RKO (cell line): ENCODE measurements around the gene BATF3.
"Not testable (repeated sequence)": the region's sequence is repeated elsewhere in the genome, so short reads cannot be mapped to it uniquely, and the experiment has no call there.

Experiments
- DNase-seq: peaks from one replicate; pipeline ENCODE4 v3.0.0-alpha.2; 2016; ENCODE audit warnings: low spot score

The BATF3 gene

GRCh38 chr1:212658250-212658649 lies 41.4 kb downstream of the BATF3 start:
- DNase-seq, result not testable (repeated sequence)

- no peak for DNase-seq
Observed at GRCh38 chr1:212656730-212657129, 42.9 kb downstream of the BATF3 start.

GRCh38 chr1:212655668-212656440 lies 43.8 kb downstream of the BATF3 start:
- DNase-seq, result no peak

GRCh38 chr1:212652609-212653008 lies 47.0 kb downstream of the BATF3 start:
- no peak for DNase-seq

GRCh38 chr1:212651977-212652376 lies 47.7 kb downstream of the BATF3 start:
- no peak for DNase-seq

- no peak for DNase-seq
Observed at GRCh38 chr1:212651521-212651920, 48.1 kb downstream of the BATF3 start.

GRCh38 chr1:212650228-212650627 lies 49.4 kb downstream of the BATF3 start:
- no peak for DNase-seq

GRCh38 chr1:212649020-212649419 lies 50.6 kb downstream of the BATF3 start:
- DNase-seq, result no peak

- no peak for DNase-seq
Observed at GRCh38 chr1:212648431-212648830, 51.2 kb downstream of the BATF3 start.

- no peak for DNase-seq
Observed at GRCh38 chr1:212647004-212647403, 52.6 kb downstream of the BATF3 start.

GRCh38 chr1:212646588-212646987 lies 53.1 kb downstream of the BATF3 start:
- no peak for DNase-seq

- no peak for DNase-seq
Observed at GRCh38 chr1:212645546-212646543, 53.8 kb downstream of the BATF3 start.

- DNase-seq, result no peak
Observed at GRCh38 chr1:212644866-212645545, 54.6 kb downstream of the BATF3 start.

- no peak for DNase-seq
Observed at GRCh38 chr1:212643877-212644276, 55.8 kb downstream of the BATF3 start.

GRCh38 chr1:212641956-212642355 lies 57.7 kb downstream of the BATF3 start:
- DNase-seq, result no peak

GRCh38 chr1:212640223-212640878 lies 59.3 kb downstream of the BATF3 start:
- DNase-seq, result no peak

GRCh38 chr1:212639524-212639923 lies 60.1 kb downstream of the BATF3 start:
- DNase-seq, result not testable (repeated sequence)

GRCh38 chr1:212638492-212639151 lies 61.0 kb downstream of the BATF3 start:
- DNase-seq, result no peak

GRCh38 chr1:212637902-212638301 lies 61.7 kb downstream of the BATF3 start:
- DNase-seq, result no peak
